ENCODE measurements around the gene HPSE.

Gene HPSE

DNA sequence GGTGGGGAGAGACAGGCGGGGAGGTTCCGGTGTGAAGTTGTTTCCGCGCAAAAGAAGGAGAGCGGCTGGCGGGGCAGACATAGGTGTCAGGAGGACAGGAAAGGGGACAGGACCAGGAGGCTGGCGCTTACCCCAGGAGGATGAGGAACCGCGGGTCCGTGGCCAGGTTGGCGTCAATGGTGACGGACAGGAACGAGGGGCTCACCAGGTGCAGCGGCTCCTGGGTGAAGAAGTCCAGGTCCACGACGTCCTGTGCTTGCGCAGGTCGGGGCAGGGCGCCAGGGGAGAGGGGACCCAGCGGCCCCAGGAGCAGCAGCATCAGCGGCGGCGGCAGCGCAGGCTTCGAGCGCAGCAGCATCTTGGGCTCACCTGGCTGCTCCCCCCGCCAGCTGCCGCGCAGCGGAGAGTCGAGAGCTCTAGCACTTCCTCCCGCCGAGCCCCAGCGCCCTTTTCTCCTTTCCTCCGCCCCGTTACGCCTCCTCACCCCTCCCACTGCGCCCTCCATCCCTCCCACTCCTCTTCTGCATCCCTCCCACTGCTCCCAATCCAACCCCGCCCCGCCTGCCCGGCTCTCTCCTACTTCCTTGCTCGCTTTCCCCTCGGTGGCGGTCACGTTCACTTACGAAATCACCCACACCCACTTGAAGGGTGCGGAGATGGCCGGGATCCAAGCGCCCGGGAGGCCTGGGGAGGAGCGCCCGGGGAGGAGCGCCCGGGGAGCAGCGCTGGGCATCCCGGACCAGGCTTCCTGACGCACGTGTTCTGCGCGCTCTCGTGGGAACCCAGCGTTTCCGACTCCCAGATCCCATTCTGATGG lies at the start of gene HPSE:
TSS of gene HPSE (minus strand) at position 424 of the 817 bp plus-strand sequence. CDS start at position 358, 66 bp downstream.
- Histone ChIP-seq H3K4me3 (ENCODE audit: low read length) (peak within 1 kb of the TSS; percentile 68), H3K9ac (ENCODE audit: low read depth, low read length) (no peak within 1 kb of the TSS), H3K4me1 (ENCODE audit: insufficient read depth, low read length) (no peaks in the 10 kb centered on the region), H3K9me3 (ENCODE audit: insufficient read depth, low read depth, low read length) (no peaks in the 10 kb centered on the region), H3K27ac (ENCODE audit: low read length) (no peak within 1 kb of the TSS), H3K27me3 (ENCODE audit: insufficient read depth, low read length) (peaks cover 54% of the 10 kb centered on the region), H3K36me3 (ENCODE audit: insufficient read depth, low read depth, low read length) (no peaks in the 10 kb centered on the region)

- H3K9ac ChIP-seq (ENCODE audit: low read depth, low read length), result no peak overlapping the region
- H3K27ac ChIP-seq (ENCODE audit: low read length), result no peak overlapping the region
- peaks cover 10% of the 10 kb centered on the region for H3K27me3 ChIP-seq (ENCODE audit: insufficient read depth, low read length)
- H3K4me1 ChIP-seq (ENCODE audit: insufficient read depth, low read length), result peaks cover 7% of the 10 kb centered on the region; the same call in 1 of the 2 replicates
- no peaks in the 10 kb centered on the region for H3K36me3 ChIP-seq (ENCODE audit: insufficient read depth, low read depth, low read length)
- H3K9me3 ChIP-seq (ENCODE audit: insufficient read depth, low read depth, low read length), result peaks cover 20% of the 10 kb centered on the region
- H3K4me3 ChIP-seq (ENCODE audit: low read length), result no peak overlapping the region
Observed at GRCh38 chr4:83382850-83383249, 48.2 kb upstream of the HPSE start.

- Histone ChIP-seq H3K27ac (ENCODE audit: low read length) (no peak overlapping the region), H3K36me3 (ENCODE audit: insufficient read depth, low read depth, low read length) (no peaks in the 10 kb centered on the region), H3K27me3 (ENCODE audit: insufficient read depth, low read length) (no peaks in the 10 kb centered on the region), H3K4me1 (ENCODE audit: insufficient read depth, low read length) (no peaks in the 10 kb centered on the region), H3K4me3 (ENCODE audit: low read length) (no peak overlapping the region), H3K9me3 (ENCODE audit: insufficient read depth, low read depth, low read length) (peaks cover 29% of the 10 kb centered on the region), H3K9ac (ENCODE audit: low read depth, low read length) (no peak overlapping the region)
Observed at GRCh38 chr4:83381173-83381572, 46.5 kb upstream of the HPSE start.

GRCh38 chr4:83378419-83378818 lies 43.8 kb upstream of the HPSE start:
- Histone ChIP-seq H3K9me3 (ENCODE audit: insufficient read depth, low read depth, low read length) (peaks cover 29% of the 10 kb centered on the region), H3K36me3 (ENCODE audit: insufficient read depth, low read depth, low read length) (no peaks in the 10 kb centered on the region), H3K27me3 (ENCODE audit: insufficient read depth, low read length) (no peaks in the 10 kb centered on the region), H3K4me3 (ENCODE audit: low read length) (no peak overlapping the region), H3K9ac (ENCODE audit: low read depth, low read length) (no peak overlapping the region), H3K27ac (ENCODE audit: low read length) (no peak overlapping the region), H3K4me1 (ENCODE audit: insufficient read depth, low read length) (no peaks in the 10 kb centered on the region)

- Histone ChIP-seq H3K36me3 (ENCODE audit: insufficient read depth, low read depth, low read length) (no peaks in the 10 kb centered on the region), H3K4me1 (ENCODE audit: insufficient read depth, low read length) (no peaks in the 10 kb centered on the region), H3K4me3 (ENCODE audit: low read length) (no peak overlapping the region), H3K9ac (ENCODE audit: low read depth, low read length) (no peak overlapping the region), H3K27me3 (ENCODE audit: insufficient read depth, low read length) (no peaks in the 10 kb centered on the region), H3K9me3 (ENCODE audit: insufficient read depth, low read depth, low read length) (peaks cover 9% of the 10 kb centered on the region), H3K27ac (ENCODE audit: low read length) (no peak overlapping the region)
Observed at GRCh38 chr4:83372931-83373330, 38.3 kb upstream of the HPSE start.

GRCh38 chr4:83371936-83372335 lies 37.3 kb upstream of the HPSE start:
- no peak overlapping the region for H3K27ac ChIP-seq (ENCODE audit: low read length)
- H3K4me3 ChIP-seq (ENCODE audit: low read length), result no peak overlapping the region
- H3K9me3 ChIP-seq (ENCODE audit: insufficient read depth, low read depth, low read length), result peaks cover 1% of the 10 kb centered on the region; the same call in 1 of the 2 replicates
- no peaks in the 10 kb centered on the region for H3K36me3 ChIP-seq (ENCODE audit: insufficient read depth, low read depth, low read length)
- no peak overlapping the region for H3K9ac ChIP-seq (ENCODE audit: low read depth, low read length)
- no peaks in the 10 kb centered on the region for H3K27me3 ChIP-seq (ENCODE audit: insufficient read depth, low read length)
- H3K4me1 ChIP-seq (ENCODE audit: insufficient read depth, low read length), result no peaks in the 10 kb centered on the region

DNA sequence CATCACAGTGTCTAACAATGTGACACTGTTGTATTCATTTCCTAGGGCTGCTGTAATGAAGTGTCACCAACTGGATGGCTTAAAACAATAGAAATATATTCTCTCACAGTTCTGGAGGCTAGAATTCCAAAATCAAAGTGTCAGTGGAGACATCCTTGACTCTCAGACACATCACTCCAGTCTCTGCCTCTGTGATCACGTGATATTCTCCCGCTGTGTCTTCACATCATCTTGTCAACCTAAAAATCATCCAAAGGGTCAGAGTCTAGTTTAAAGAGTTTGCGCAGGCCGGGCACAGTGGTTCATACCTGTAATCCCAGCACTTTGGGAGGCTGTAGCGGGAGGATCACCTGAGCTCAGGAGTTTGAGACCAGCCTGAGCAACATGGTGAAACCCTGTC lies 36.6 kb upstream of the HPSE start:
- Histone ChIP-seq H3K27me3 (ENCODE audit: insufficient read depth, low read length) (no peaks in the 10 kb centered on the region), H3K9ac (ENCODE audit: low read depth, low read length) (no peak overlapping the region), H3K9me3 (ENCODE audit: insufficient read depth, low read depth, low read length) (no peaks in the 10 kb centered on the region), H3K4me3 (ENCODE audit: low read length) (no peak overlapping the region), H3K4me1 (ENCODE audit: insufficient read depth, low read length) (no peaks in the 10 kb centered on the region), H3K27ac (ENCODE audit: low read length) (no peak overlapping the region), H3K36me3 (ENCODE audit: insufficient read depth, low read depth, low read length) (no peaks in the 10 kb centered on the region)

DNA sequence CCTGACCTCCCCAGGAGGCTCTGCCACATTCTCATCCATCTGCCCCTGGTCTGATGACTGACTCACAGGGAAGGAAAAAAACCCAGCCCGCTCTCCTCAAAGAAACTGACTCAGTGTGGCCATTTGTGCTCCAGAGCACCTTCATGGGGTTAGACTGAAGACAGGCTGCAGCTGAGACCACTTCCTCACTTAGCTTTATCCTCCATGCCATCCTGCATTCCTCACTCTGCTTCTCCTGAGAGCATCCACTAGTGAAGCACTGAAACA lies 35.9 kb upstream of the HPSE start:
- Histone ChIP-seq H3K4me1 (ENCODE audit: insufficient read depth, low read length) (no peaks in the 10 kb centered on the region), H3K36me3 (ENCODE audit: insufficient read depth, low read depth, low read length) (no peaks in the 10 kb centered on the region), H3K9me3 (ENCODE audit: insufficient read depth, low read depth, low read length) (no peaks in the 10 kb centered on the region), H3K4me3 (ENCODE audit: low read length) (no peak overlapping the region), H3K9ac (ENCODE audit: low read depth, low read length) (no peak overlapping the region), H3K27me3 (ENCODE audit: insufficient read depth, low read length) (no peaks in the 10 kb centered on the region), H3K27ac (ENCODE audit: low read length) (no peak overlapping the region)

DNA sequence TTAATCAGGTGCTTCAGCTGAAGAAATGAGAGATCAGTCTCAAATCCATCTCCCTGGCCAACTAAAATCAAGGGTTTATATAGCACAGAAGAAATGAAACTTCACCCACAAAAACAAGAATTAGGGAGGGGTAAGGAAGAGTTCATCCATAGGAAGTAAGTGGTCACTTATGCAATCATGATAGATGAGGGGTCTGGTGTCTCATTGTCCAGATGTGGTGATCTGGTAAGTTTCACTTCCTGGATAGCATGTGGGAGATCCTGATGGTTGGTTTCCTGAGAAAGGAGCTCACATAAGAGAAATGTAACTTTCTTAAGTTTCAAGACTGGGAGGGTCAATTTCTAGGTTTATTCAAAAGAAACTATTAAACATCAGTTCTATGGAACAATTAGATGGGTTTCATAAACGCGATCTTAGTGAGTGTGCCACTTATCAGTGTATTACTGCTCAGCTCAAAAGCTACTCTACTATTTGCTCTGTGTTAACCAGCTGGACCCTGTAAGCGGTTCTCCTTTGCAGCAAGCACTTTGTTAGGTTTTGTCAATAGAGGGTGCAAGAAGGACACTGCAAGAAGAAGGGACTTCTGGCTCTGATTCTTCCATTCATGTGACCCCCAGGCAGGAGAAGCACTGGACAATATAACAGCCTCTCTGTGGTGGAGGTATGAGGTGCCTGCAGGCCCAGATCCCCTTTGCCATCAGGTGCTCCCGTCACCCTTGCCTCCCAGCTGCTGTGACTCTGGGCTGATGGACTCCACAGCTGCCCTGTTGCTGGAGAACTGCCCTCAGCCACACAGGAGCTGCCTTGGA lies 35.4 kb upstream of the HPSE start:
- Histone ChIP-seq H3K9me3 (ENCODE audit: insufficient read depth, low read depth, low read length) (no peaks in the 10 kb centered on the region), H3K27me3 (ENCODE audit: insufficient read depth, low read length) (no peaks in the 10 kb centered on the region), H3K4me1 (ENCODE audit: insufficient read depth, low read length) (no peaks in the 10 kb centered on the region), H3K9ac (ENCODE audit: low read depth, low read length) (no peak overlapping the region), H3K36me3 (ENCODE audit: insufficient read depth, low read depth, low read length) (no peaks in the 10 kb centered on the region), H3K4me3 (ENCODE audit: low read length) (no peak overlapping the region), H3K27ac (ENCODE audit: low read length) (no peak overlapping the region)

GRCh38 chr4:83364312-83364711 lies 29.7 kb upstream of the HPSE start:
- Histone ChIP-seq H3K9me3 (ENCODE audit: insufficient read depth, low read depth, low read length) (no peaks in the 10 kb centered on the region), H3K27ac (ENCODE audit: low read length) (no peak overlapping the region), H3K4me3 (ENCODE audit: low read length) (no peak overlapping the region), H3K36me3 (ENCODE audit: insufficient read depth, low read depth, low read length) (no peaks in the 10 kb centered on the region), H3K4me1 (ENCODE audit: insufficient read depth, low read length) (peaks cover 4% of the 10 kb centered on the region; the same call in 1 of the 2 replicates), H3K27me3 (ENCODE audit: insufficient read depth, low read length) (no peaks in the 10 kb centered on the region), H3K9ac (ENCODE audit: low read depth, low read length) (no peak overlapping the region)

DNA sequence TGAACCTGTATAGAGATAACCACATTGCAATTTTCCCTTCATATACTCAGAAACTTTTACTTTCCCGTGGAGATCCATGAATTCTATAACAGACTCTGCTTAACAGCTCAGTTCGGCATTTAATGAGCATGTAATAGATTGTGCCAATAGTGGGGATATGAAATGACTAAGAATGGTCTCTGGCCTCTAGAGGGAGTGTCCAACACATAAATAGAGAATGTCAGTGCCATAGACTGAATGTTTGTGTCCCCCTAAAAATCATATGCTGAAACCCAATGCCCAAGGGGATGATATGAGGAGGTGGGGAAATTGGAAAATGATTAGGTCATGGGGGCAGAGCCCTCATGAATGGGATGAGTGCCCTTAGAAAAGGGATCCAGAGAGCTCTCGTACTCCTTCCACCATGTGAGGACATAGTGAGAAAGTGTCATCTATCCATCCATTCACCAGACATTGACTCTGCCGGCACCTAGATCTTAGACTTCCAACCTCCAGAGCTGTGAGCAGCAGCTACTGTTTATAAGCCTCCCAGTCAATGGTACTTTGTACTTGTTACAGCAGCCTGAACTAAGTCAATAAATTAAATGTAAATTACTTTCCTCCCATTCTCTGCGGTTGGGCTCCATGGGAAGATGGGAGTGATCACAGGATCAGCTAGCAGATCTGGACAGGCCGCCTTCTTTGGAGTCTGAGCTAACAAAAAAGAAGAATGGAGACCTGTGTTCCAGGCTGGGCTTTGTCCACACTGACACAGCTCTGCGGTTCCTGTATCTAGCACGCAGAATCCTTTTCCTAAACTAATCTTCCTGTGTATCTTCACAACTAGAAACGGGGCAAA lies 28.1 kb upstream of the HPSE start:
- no peaks in the 10 kb centered on the region for H3K36me3 ChIP-seq (ENCODE audit: insufficient read depth, low read depth, low read length)
- H3K9me3 ChIP-seq (ENCODE audit: insufficient read depth, low read depth, low read length), result no peaks in the 10 kb centered on the region
- H3K4me3 ChIP-seq (ENCODE audit: low read length), result no peak overlapping the region
- no peak overlapping the region for H3K27ac ChIP-seq (ENCODE audit: low read length)
- H3K4me1 ChIP-seq (ENCODE audit: insufficient read depth, low read length), result peaks cover 4% of the 10 kb centered on the region; the same call in 1 of the 2 replicates
- no peaks in the 10 kb centered on the region for H3K27me3 ChIP-seq (ENCODE audit: insufficient read depth, low read length)
- no peak overlapping the region for H3K9ac ChIP-seq (ENCODE audit: low read depth, low read length)

Measured in iPS-20b (cell line).